Measurements from ENCODE around the gene TPBG.
"Not testable (repeated sequence)": the region's sequence is repeated elsewhere in the genome, so short reads cannot be mapped to it uniquely, and the experiment has no call there.

Gene TPBG

DNA sequence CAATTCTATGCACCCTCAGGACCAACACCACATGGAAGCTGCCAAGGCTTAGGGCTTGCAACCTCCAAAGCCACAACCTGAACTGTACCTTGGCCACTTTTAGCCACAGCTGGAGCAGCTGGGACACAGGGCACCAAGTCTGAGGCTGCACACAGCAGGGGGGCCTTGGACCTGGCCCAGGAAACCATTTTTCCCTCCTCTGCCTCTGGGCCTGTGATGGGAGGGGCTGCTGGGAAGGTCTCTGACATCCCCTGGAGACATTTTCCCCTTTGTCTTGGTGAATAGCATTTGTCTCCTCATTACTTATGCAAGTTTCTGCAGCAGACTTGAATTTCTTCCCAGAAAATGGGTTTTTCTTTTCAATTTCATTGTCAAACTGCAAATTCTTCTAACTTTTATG lies 13.0 kb downstream of the TPBG start:
- DNase-seq, result no peak

DNA sequence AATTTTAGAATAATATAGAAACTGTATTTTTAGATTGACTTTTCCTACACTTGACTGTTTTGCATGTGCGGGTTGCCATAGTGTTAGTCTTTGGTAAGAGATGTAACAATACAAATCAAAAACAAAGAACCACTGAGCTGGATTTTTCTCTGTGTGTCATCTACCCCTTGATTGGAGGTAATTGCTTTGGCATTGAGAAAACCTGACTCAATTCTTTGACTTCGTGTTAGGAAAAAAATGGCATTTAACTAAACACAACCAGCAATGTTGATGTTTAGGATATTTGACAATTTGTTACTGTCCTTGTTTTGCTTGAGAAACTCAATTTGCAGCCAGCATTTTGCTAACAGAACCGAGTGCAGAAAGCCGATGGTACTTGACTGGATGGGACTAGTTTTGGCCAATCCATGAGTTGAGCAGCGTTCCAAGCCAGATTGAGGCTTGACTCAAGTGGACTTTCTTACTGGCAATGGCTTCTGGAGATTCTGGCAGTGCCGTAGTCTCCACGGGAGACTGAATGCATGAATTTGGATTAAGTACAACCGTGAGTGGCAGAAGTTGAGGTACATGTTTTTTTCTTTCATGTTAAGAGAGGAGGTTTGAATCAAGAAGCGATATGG lies 17.1 kb downstream of the TPBG start:
- DNase-seq, result no peak

DNA sequence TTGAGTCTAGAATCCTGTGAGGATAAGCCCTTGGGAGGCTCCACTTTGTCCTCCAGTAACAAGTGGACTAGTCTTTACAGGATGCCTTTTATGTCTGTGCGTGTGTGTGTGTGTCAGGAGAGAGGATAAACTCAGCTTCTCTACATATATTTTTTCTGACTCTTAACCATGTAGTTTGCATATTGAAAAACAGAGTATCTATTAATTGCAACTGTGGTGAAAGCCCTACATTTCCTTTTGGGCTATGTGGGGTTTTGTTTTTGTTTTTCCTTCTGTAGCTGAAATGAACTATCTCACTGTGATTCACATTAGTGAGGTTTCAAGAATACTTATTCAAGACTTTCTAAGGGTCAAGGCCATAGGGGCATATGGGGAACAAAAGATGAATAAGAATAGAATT lies 17.7 kb downstream of the TPBG start:
- DNase-seq, result no peak

DNA sequence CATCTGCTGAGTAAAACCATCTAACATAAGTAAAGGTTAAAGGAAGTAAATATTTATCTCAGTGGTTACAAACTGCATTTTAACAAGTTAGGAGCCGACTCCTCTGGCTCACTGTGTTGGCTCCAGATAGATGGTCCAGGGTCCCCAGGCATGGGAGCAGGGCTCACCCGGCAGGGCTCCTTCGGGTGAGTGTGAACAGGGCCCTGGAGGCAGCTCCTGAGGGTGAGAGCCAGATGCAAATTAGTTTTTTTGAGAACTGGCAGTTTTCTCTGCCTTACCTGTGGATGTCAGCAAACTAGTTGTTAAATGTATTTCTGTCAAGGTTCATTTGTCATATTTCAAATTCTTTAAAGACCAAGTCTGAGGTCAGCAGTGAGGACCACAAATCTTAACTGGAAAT lies 21.5 kb downstream of the TPBG start:
- no peak for DNase-seq

DNA sequence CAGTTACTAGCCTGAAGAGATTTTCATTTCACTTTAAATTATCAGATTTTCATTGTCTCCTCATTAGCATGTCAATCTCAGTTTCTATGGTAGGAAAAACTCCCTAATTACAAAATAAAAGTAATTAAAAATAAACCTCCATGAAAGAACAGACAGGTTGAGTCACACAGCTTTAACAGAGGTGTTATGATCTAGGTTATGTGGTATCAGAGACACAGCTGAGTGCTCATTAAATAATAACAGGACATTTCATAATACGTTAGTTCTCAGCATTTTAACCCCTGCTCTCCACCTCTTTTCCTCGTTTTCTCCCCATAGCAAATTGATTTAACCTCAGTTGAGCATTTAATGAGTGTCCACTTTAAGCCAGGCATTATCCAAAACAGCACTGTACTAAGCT lies 21.9 kb downstream of the TPBG start:
- no peak for DNase-seq

DNA sequence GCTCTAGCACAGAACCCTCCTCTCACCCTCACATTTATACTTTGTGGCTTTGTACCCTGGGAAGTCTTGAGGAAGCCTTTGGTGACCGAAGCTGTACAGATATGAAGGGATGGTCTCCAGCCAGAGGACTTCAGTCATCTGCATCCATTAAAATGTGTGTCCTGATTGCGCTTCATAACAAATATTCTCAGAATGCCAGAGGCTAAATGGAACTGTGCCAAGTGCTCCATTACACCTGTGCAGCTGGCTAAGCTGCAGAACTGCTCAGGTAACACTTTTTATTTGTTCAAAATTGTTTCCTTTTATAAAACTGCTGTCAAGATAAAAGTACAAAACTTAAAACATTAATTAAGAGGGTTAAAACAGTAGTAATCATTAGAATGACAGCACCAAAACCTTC lies 22.3 kb downstream of the TPBG start:
- no peak for DNase-seq

DNA sequence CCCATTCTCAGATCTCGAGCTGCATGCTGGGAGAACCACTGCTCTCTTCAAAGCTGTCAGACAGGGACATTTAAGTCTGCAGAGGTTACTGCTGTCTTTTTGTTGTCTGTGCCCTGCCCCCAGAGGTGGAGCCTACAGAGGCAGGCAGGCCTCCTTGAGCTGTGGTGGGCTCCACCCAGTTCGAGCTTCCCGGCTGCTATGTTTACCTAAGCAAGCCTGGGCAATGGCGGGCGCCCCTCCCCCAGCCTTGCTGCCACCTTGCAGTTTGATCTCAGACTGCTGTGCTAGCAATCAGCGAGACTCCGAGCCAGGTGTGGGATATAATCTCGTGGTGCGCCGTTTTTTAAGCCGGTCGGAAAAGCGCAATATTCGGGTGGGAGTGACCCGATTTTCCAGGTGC lies 31.2 kb downstream of the TPBG start:
- not testable (repeated sequence) for DNase-seq

DNA sequence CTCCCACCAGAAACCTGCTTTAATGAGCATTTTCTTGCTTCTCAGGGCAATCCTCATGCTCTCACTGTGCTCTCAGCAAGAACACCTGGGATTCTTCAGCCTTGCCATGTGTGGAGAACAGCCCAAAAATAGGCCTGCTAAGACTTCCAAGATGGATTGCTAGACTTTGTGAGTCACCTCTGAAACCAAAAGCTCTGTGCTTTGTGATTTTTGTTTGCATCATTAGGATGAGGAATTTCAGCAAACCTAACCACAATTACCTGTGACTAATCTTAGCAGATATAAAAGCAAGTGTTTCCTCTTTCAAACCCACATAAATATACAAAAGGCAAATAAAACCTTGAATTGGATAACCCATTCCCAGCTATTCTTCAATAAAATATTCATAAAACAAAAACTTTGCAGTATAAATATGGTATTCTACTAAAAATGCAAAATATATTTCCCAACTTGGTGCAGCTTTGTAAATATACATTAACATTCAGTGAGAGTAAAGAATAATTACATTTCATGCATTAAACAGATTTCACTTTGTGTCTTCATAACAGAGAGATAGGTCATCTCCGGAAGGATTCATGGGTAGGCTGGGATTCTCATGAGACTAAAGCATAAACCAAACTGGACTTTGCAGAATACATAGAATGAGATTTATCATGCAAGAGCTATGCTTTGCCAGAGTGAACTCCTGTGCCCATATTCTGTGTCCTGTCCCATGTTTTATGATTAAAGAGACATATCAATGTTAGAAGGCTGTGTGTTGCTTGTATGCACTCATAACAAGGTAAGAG lies 33.5 kb downstream of the TPBG start:
- DNase-seq, result peak; percentile 95

DNA sequence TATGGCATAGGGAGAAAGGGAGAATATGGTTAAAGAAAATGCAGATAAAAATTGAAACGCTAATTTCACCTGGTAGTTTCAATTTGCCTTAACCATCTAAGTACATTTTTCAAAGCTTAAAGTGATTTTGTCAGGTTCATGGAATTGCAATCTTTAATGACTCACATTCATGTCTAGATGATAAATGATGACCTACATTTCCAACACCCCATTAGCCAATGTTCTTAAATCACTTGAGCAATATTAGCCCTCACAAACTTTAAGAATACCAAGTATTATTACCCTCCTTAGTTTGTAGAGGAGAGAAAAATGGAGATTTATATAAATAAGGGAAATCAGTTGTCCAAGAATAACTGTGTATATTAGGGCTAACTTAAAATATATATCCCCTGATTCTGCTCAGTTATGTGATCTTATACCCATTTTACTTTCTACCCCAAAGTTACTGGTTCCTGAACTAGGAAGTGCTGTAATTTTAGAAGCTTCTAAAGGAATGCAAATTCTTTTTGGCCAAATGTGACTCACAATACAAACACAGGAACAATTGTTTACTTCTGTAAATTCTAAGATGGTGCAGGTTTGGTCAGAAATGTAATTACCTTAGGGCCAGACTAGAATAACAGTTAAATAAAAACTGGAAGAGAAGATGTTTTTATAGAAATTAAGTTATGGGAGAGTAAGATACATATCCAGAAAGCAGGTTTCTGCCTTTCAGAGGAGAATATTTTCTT lies 34.5 kb downstream of the TPBG start:
- DNase-seq, result peak; percentile 82

DNA sequence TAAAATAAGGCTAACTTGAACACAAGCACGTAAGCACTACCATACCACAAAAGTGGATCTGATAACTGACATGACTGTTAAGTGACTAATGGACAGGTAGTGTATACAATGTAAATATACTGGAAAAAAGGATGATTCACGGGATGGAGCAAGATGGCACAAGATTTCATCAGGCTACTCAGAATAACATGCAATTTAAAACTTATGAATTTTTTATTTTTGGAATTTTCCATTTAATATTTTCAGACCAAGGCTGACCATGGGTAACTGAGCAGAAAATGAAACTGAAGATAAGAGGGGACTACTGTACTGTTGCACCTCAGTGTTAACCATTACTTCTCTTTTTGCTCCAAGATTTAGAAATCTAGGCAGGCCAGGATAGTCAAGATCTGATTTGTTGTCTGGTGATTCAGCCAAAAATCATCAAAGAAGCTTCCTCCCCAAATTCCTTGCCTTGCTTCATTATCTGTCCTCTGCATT lies 45.4 kb downstream of the TPBG start:
- peak; percentile 90 for DNase-seq

DNA sequence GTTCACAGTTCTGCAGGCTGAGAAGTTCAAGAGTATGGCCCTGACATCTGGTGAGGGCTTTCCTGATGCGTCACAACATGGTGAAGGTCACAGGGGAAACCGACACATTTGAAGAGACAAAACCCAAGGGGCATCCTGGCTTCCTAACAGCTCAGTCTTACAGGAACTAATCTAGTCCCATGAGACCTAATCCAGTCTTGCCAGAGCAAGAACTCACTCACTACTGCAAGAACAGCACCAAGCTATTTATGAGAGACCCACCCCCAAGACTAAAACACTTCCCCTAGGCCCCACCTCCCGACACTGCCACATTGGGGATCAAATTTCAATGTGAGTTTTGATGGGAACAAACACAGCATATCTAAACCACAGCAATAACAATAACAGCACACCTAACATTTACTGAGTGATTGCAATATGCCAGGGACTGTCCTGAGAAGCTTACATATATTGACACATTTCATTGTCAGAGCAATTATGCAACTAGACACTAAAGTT lies 46.6 kb downstream of the TPBG start:
- DNase-seq, result no peak

DNA sequence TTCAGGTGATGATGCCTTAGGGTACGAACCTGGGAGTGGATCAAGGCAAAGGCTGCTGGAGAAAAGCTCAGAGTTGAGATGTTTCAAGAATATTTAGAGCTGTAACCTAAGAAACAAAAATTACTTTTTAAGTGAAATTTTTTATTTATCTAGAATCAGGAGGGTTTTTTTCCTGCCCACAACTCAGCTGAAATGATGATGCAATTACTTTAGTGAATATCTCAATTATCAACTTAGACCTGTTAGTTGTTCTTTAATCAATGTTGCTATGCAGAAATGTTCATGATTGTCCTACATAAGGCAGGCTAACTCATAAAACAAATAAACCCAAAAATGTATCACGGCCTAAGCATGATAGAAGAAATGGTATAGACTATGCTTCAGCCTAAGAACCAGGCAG lies 50.3 kb downstream of the TPBG start:
- no peak for DNase-seq

DNA sequence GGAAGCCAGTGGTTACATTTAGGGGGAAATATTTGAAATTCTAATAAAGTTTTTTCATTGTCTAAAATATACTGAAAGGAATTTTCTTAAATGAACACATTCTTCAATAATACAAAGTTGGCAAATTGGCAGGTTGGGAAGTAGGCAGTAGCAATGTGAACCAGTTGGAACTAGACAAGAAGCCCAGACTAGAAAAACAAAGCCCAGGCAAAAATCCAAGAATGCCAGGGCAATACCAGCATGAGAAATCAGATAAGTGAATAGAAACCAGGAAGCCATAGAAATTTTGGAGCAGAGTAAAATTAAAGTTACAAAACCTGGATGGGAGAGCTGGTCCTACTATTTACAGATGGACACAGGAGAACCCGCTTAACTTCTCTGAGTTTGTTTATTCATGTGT lies 52.2 kb downstream of the TPBG start:
- peak; percentile 50 for DNase-seq

DNA sequence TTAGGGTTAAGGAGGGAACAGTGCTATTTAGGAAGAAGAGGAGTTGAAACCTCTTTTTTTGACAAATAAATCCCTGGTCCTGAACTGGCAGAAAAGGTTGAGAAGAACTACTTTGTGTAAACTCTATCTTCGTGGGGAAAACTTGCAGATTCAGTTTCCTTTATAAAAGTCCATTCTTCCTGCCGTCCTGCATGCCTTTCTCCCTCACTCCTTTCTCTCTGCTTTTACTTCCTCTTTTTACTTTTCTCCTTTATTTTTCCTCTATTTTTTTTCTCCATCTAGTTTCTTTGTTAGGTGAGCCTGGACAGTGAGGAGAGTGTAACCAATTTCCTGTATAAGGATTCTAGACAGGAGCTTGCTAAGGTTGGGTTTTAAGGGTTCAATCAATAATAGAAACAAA lies 52.7 kb downstream of the TPBG start:
- no peak for DNase-seq
